Esophagus muscularis mucosa (tissue), 4 donors: ENCODE measurements around the gene AGAP9. TPM values are rescaled to one million over a fixed set of nuclear protein-coding genes. Genes with fewer than 3 reads are reported as not detected.
"Not testable (repeated sequence)": the region's sequence is repeated elsewhere in the genome, so short reads cannot be mapped to it uniquely, and the experiment has no call there.

Experiments used
- DNase-seq: peaks from one replicate; pipeline ENCODE4 v3.0.0-alpha.2; 2017; ENCODE audit errors: extremely low spot score
- H3K27ac ChIP-seq, 4 donors: fragments of 200-600 bp; sonication (generic); replicated peaks in 1 of 4; 1 replicate in 3 of 4; 2 replicates in 1 of 4; pipeline ENCODE4 v1.5.1; 2016 to 2019; ENCODE audit warnings: mild to moderate bottlenecking in 1 of 4
- H3K27me3 ChIP-seq, 4 donors: fragments of 200-600 bp; sonication (generic); one replicate each; pipeline versions ENCODE4 v1.5.1 to v1.6.0; 2016 to 2019
- H3K36me3 ChIP-seq, 4 donors: fragments of 200-600 bp; sonication (generic); one replicate each; pipeline ENCODE4 v1.5.1; 2016 to 2019
- H3K4me1 ChIP-seq, 4 donors: fragments of 200-600 bp; sonication (generic); one replicate each; pipeline ENCODE4 v1.5.1; 2016 to 2019
- H3K4me3 ChIP-seq, 4 donors: fragments of 200-600 bp; sonication (generic); 1 replicate in 2 of 4; 2 replicates in 2 of 4; pipeline ENCODE4 v1.5.1; 2016 to 2019; ENCODE audit warnings: mild to moderate bottlenecking in 4 of 4, moderate library complexity in 1 of 4
- H3K9me3 ChIP-seq, 4 donors: fragments of 200-600 bp; sonication (generic); 1 replicate in 3 of 4; 2 replicates in 1 of 4; pipeline ENCODE4 v1.5.1; 2016 to 2019
- CTCF ChIP-seq, 3 experiments: fragments of 200-600 bp in 2 of 3; fragments of 450-650 bp in 1 of 3; sonication (generic) in 2 of 3; IDR thresholded peaks; one replicate each; pipeline ENCODE4 v1.5.1; 2017 to 2019; ENCODE audit warnings: antibody characterized with exemption in 3 of 3, mild to moderate bottlenecking in 2 of 3, moderate library complexity in 1 of 3
- EP300 ChIP-seq: sonication (generic); formaldehyde crosslinking; IDR thresholded peaks from one replicate; pipeline ENCODE4 v1.6.1; 2017; ENCODE audit warnings: antibody characterized with exemption
- POLR2A ChIP-seq: fragments of 450-650 bp; IDR thresholded peaks from one replicate; pipeline ENCODE4 v1.6.1; 2017; ENCODE audit warnings: antibody characterized with exemption, moderate library complexity, mild to moderate bottlenecking, low read depth
- POLR2AphosphoS5 ChIP-seq, 2 donors: sonication (generic); formaldehyde crosslinking; IDR thresholded peaks; one replicate each; pipeline ENCODE4 v1.6.1; 2017; ENCODE audit warnings: antibody characterized with exemption in 2 of 2
- WGBS: methylation state at CpG from one replicate; pipeline ENCODE4 v1.1.5; 2018; 5-methylcytosine and 5-hydroxymethylcytosine counted together
- intact Hi-C: fragments of 100-400 bp; cut with DNase I; formaldehyde crosslinking; loops from one replicate; pipeline ENCODE4 v1.15.1; 2023
- total RNA-seq, 4 donors: library from RNA; depleted of rRNA; stranded (reverse); fragments of >200 nt; gene quantifications; one replicate each; pipeline versions ENCODE4 v1.1.0 to v1.2.1, GENCODE V29; 2016

Gene AGAP9
- total RNA-seq, 4 donors from 2014 or later: 2.6 to 5.4 (median 3.8) TPM

DNA sequence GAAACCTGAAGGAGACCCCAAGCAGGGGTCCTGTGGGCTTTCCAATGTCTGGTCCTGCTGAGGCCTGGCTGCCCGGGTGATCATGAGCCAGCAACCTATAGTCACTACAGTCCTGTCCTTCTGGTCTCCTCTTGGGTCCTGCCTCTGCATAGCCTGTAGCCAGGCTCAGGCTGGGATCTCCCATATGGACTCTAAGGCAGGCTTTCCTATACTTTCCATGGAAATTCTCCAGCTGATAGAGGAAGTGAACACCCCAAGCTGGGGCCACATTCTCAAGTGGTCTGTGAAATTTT, 66.0 kb downstream of the AGAP9 start:
- no peak overlapping the region for H3K4me3 ChIP-seq
- H3K36me3 ChIP-seq: no peaks in the 10 kb centered on the region
- WGBS: no CpG with 5 or more reads among the region's 1 CpG
- peak; percentile 87 for DNase-seq
- TF ChIP-seq POLR2A (no peak), EP300 (no peak), POLR2AphosphoS5 (IDR thresholded peaks at IDR 0.05) (no peak), CTCF (IDR thresholded peaks at IDR 0.05) (no peak)
- intact Hi-C loops: loop anchor here (5.0 kb wide), 1 partner anchor 55 kb away; no protein-coding TSS in a partner anchor
- no peaks in the 10 kb centered on the region for H3K4me1 ChIP-seq
- no peaks in the 10 kb centered on the region for H3K9me3 ChIP-seq
- H3K27ac ChIP-seq: no peak overlapping the region
- no peaks in the 10 kb centered on the region for H3K27me3 ChIP-seq

DNA sequence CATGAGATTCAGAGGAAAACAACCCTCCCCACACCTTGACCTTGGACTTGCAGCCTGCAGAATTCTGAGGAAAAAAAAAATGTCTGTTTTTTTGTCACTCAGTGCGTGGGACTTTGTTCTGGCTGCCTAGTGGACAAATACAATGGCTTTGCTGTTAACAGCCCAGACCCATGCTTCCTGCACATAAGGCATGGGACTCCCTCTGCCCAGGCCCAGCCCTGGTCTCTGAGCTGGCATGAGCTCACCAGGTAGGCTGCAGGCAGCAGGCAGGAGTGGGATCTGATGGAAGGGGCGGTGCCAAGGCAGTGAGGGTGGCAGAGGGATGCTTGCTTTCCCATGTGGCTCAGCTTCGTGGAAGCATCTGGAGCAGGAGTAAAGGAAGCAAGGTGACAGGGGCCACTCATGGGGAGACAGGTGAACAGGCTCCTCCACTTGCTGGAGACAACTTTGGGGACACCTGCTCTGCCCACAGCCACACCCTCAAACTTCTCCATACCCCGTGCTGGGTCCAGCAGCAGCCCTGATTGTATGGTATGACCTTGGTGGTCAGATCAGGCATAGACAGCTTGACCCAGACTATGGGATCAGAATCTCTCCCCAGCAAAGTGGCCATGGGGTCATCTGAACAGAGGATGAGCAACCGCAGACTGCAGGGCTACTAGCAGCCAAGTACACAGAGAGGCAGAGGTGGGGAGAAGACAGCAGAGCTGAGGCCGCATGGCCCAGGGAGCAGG, 66.5 kb downstream of the AGAP9 start:
- H3K27ac ChIP-seq: no peak overlapping the region
- WGBS: 78% methylated on average over 3 of the region's 6 CpGs
- H3K4me1 ChIP-seq: no peaks in the 10 kb centered on the region
- no peak for TF ChIP-seq EP300
- no peak for TF ChIP-seq POLR2A
- TF ChIP-seq CTCF (IDR thresholded peaks at IDR 0.05): no peak
- TF ChIP-seq POLR2AphosphoS5 (IDR thresholded peaks at IDR 0.05): no peak
- DNase-seq: peak; percentile 89
- no peaks in the 10 kb centered on the region for H3K36me3 ChIP-seq
- H3K4me3 ChIP-seq: no peak overlapping the region
- H3K9me3 ChIP-seq: no peaks in the 10 kb centered on the region
- intact Hi-C loops: loop anchor here (5.0 kb wide), 1 partner anchor 55 kb away; no protein-coding TSS in a partner anchor
- H3K27me3 ChIP-seq: no peaks in the 10 kb centered on the region

DNA sequence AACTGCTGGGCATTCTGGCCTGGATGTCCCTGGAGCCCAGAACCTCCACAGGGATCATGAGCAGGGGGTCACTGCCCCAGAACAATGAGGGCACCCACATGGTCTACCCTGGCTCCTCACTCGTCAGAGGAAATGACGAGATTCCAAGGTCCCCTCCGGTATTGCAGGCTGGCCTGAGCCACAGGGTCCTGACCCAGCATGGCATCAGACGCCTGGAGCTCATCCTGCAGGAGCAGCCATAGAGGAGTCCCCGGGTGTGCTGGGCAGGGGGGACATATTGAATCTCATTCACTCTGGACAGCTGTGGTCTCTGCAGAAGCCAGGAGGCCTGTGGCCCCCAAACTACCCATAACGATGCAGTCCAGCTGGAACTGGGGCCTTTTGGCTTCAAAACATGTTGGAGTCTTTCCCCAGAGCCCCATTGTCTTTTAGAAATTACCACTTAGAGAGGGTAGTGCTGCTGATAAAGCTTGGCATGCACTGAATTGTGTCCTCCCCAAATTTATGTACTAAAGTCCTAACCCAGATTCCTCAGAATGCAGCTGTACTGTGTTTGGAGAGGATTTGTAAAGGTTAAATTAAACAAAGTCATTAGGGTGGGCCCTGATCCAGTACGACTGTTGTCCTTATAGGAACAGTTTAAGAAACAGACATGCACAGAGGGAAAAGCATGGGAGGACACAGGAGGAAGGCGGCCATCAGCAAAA, 67.2 kb downstream of the AGAP9 start:
- 79% methylated on average over 6 of the region's 8 CpGs for WGBS
- Histone ChIP-seq H3K27ac (no peak overlapping the region), H3K4me3 (no peak overlapping the region), H3K36me3 (no peaks in the 10 kb centered on the region), H3K27me3 (no peaks in the 10 kb centered on the region), H3K9me3 (no peaks in the 10 kb centered on the region), H3K4me1 (no peaks in the 10 kb centered on the region)
- intact Hi-C loops: loop anchor here (5.0 kb wide), 1 partner anchor 54 kb away; no protein-coding TSS in a partner anchor
- no peak for TF ChIP-seq EP300
- TF ChIP-seq POLR2AphosphoS5 (IDR thresholded peaks at IDR 0.05): no peak
- TF ChIP-seq POLR2A: no peak
- no peak for TF ChIP-seq CTCF (IDR thresholded peaks at IDR 0.05)
- DNase-seq: peak; percentile 89

DNA sequence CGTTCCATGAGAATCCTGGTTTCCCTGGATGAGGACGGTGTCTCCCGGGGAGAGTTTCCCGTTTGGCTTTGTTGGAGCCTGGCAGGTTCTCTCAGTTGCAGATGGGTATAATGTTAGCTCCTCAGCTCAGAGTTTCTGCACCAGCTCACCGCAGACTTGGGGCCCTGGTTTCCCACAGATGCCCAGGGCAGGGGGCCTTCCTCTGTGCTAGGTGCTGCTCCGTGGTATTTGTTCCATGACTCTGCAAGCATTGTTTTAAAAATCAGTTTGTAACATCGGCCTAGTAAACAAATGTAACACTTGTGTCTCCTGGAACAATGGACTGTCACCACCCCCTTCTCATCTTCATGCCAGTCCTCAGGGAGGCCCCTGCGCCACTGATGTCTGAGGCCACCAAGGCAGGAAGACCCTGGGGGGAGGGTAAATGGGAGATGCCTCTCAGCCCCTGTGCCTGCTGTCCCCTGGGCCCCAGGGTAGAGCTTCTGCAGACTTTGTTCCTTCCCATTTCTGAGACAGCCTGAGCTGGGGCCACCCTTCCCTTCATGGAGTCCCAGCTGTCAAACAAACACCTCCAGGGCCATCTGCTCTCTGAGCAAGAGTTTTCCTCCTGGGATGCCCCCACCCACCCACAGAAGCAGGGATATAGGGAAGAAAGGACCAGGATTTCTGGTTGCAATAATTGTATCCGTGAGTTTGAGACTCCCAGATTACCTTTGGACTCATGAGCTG, 67.9 kb downstream of the AGAP9 start:
- WGBS: 85% methylated on average over 9 of the region's 9 CpGs
- not testable (repeated sequence) for H3K27me3 ChIP-seq, H3K27ac ChIP-seq, H3K4me3 ChIP-seq, H3K36me3 ChIP-seq, H3K4me1 ChIP-seq, H3K9me3 ChIP-seq
- intact Hi-C loops: loop anchor here (5.0 kb wide), 1 partner anchor 53 kb away; no protein-coding TSS in a partner anchor
- DNase-seq: peak; percentile 80

GRCh38 chr10:47454780-47455058, 68.7 kb downstream of the AGAP9 start:
- DNase-seq: no peak

More at GRCh38 chr10:47454780-47455058, 68.7 kb downstream of the AGAP9 start:
- no peaks in the 10 kb centered on the region for H3K9me3 ChIP-seq
- no peaks in the 10 kb centered on the region for H3K4me1 ChIP-seq
- H3K27me3 ChIP-seq: no peaks in the 10 kb centered on the region
- TF ChIP-seq POLR2A: no peak
- no peak for TF ChIP-seq CTCF (IDR thresholded peaks at IDR 0.05)
- no peak for TF ChIP-seq EP300
- TF ChIP-seq POLR2AphosphoS5 (IDR thresholded peaks at IDR 0.05): no peak
- no peaks in the 10 kb centered on the region for H3K36me3 ChIP-seq
- H3K4me3 ChIP-seq: no peak overlapping the region
- H3K27ac ChIP-seq: no peak overlapping the region
- 84% methylated on average over 3 of the region's 3 CpGs for WGBS
- intact Hi-C loops: loop anchor here (5.0 kb wide), 1 partner anchor 52 kb away; no protein-coding TSS in a partner anchor
